GM23338 (cell line): ENCODE results near the gene RRAD. TPM values are rescaled to one million over a fixed set of nuclear protein-coding genes. Genes with fewer than 3 reads are reported as not detected.

Experiments used
- ATAC-seq: fragments of 200-7000 bp; cut with Tn5 transposase; 3 replicates; pipeline ENCODE4 v1.9.1; 2020
- DNase-seq: peaks from one replicate; pipeline ENCODE4 v3.0.0-alpha.2; 2015; ENCODE audit warnings: low spot score
- H2AFZ ChIP-seq: fragments of 200-600 bp; sonication (generic); 2 replicates; pipeline ENCODE4 v1.8.0; 2016; ENCODE audit warnings: antibody characterized with exemption, mild to moderate bottlenecking, moderate library complexity
- H3F3A ChIP-seq: fragments of 200-600 bp; sonication (generic); replicated peaks from 2 replicates; pipeline ENCODE4 v1.8.0; 2017; ENCODE audit warnings: antibody characterized with exemption, mixed run types, low read depth
- H3K27ac ChIP-seq: fragments of 200-600 bp; sonication (generic); 2 replicates; pipeline ENCODE4 v1.6.1; 2016; ENCODE audit warnings: low read depth
- H3K27me3 ChIP-seq: fragments of 200-600 bp; sonication (generic); 2 replicates; pipeline ENCODE4 v1.8.0; 2016; ENCODE audit warnings: mild to moderate bottlenecking, mixed run types, moderate library complexity; ENCODE audit not compliant: insufficient read depth
- H3K36me3 ChIP-seq: fragments of 200-600 bp; sonication (generic); 2 replicates; pipeline ENCODE4 v1.8.0; 2016; ENCODE audit warnings: mild to moderate bottlenecking; ENCODE audit not compliant: insufficient read depth
- H3K4me1 ChIP-seq: fragments of 200-600 bp; sonication (generic); 2 replicates; pipeline ENCODE4 v1.8.0; 2016; ENCODE audit warnings: mild to moderate bottlenecking, moderate library complexity; ENCODE audit not compliant: insufficient read depth
- H3K4me2 ChIP-seq: fragments of 200-600 bp; sonication (generic); 2 replicates; pipeline ENCODE4 v1.7.1; 2017; ENCODE audit warnings: mixed run types
- H3K4me3 ChIP-seq: fragments of 200-600 bp; sonication (generic); 2 replicates; pipeline ENCODE4 v1.6.1; 2016; ENCODE audit warnings: mixed run types
- H3K79me2 ChIP-seq: fragments of 200-600 bp; sonication (generic); replicated peaks from 2 replicates; pipeline ENCODE4 v1.8.0; 2017; ENCODE audit warnings: mild to moderate bottlenecking; ENCODE audit not compliant: insufficient read depth
- H3K9me2 ChIP-seq: fragments of 200-600 bp; sonication (generic); 2 replicates; pipeline ENCODE4 v1.8.0; 2017; ENCODE audit not compliant: insufficient read depth
- H4K20me1 ChIP-seq: fragments of 200-600 bp; sonication (generic); replicated peaks from 2 replicates; pipeline ENCODE4 v1.8.0; 2017; ENCODE audit warnings: mild to moderate bottlenecking; ENCODE audit not compliant: insufficient read depth
- H3K27ac Mint-ChIP-seq: 2 replicates; pipeline ENCODE4 v1.8.0; 2020; ENCODE audit warnings: inconsistent platforms, mild to moderate bottlenecking, moderate library complexity, mixed read lengths
- H3K27me3 Mint-ChIP-seq: 3 replicates; pipeline ENCODE4 v1.8.0; 2022; ENCODE audit warnings: low read depth, mild to moderate bottlenecking, moderate library complexity, mixed read lengths, inconsistent platforms; ENCODE audit not compliant: insufficient read depth, poor library complexity
- H3K36me3 Mint-ChIP-seq: 3 replicates; pipeline ENCODE4 v1.8.0; 2021; ENCODE audit warnings: low read depth, mild to moderate bottlenecking, inconsistent platforms, moderate library complexity, mixed read lengths
- H3K4me1 Mint-ChIP-seq: 3 replicates; pipeline ENCODE4 v1.8.0; 2020; ENCODE audit warnings: mild to moderate bottlenecking, inconsistent platforms, mixed read lengths
- H3K4me3 Mint-ChIP-seq: 3 replicates; pipeline ENCODE4 v1.8.0; 2021; ENCODE audit warnings: moderate library complexity, mild to moderate bottlenecking, inconsistent platforms, mixed read lengths
- H3K9me3 Mint-ChIP-seq: 3 replicates; pipeline ENCODE4 v1.8.0; 2020; ENCODE audit warnings: moderate library complexity, mild to moderate bottlenecking, inconsistent platforms, mixed read lengths
- CREB1 ChIP-seq: fragments of 250-450 bp; sonication (Bioruptor Pico); IDR thresholded peaks from 2 replicates; pipeline ENCODE4 v1.5.0; 2020; ENCODE audit warnings: low read depth, mild to moderate bottlenecking, moderate library complexity
- CTCF ChIP-seq, 2 experiments: fragments of 200-600 bp in 1 of 2; sonication (generic) in 1 of 2; conservative IDR thresholded peaks; 2 replicates each; pipeline versions ENCODE4 v1.5.1 to v1.6.1; 2016 to 2017; ENCODE audit warnings: antibody characterized with exemption in 2 of 2, low read depth in 2 of 2, mild to moderate bottlenecking in 2 of 2, moderate library complexity in 1 of 2
- ETS1 ChIP-seq: IDR thresholded peaks from 2 replicates; pipeline ENCODE4 v1.6.1; 2016; ENCODE audit warnings: antibody characterized with exemption
- EZH2 ChIP-seq: fragments of 200-600 bp; sonication (generic); IDR thresholded peaks from one replicate; pipeline ENCODE4 v1.8.0; 2017; ENCODE audit warnings: antibody characterized with exemption, mild to moderate bottlenecking, low read depth; ENCODE audit not compliant: unreplicated experiment
- EZH2phosphoT487 ChIP-seq: fragments of 200-600 bp; sonication (generic); IDR thresholded peaks from one replicate; pipeline ENCODE4 v1.8.1; 2018; ENCODE audit warnings: antibody characterized with exemption; ENCODE audit not compliant: unreplicated experiment
- JUNB ChIP-seq: IDR thresholded peaks from one replicate; pipeline ENCODE4 v1.6.1; 2016; ENCODE audit warnings: antibody characterized with exemption; ENCODE audit not compliant: unreplicated experiment
- NANOG ChIP-seq: IDR thresholded peaks from 2 replicates; pipeline ENCODE4 v1.6.1; 2016; ENCODE audit warnings: antibody characterized with exemption, borderline replicate concordance
- POLR2AphosphoS5 ChIP-seq: IDR thresholded peaks from 2 replicates; pipeline ENCODE4 v1.6.1; 2016; ENCODE audit warnings: antibody characterized with exemption, low read depth
- ZNF114 ChIP-seq: fragments of 250-450 bp; sonication (Bioruptor Pico); IDR thresholded peaks from 2 replicates; pipeline ENCODE4 v1.5.0; 2020; ENCODE audit warnings: mild to moderate bottlenecking, moderate library complexity
- ZNF331 ChIP-seq: fragments of 250-450 bp; sonication (Bioruptor Pico); IDR thresholded peaks from 2 replicates; pipeline ENCODE4 v1.5.0; 2020; ENCODE audit warnings: low read depth, mild to moderate bottlenecking, moderate library complexity
- ZNF462 ChIP-seq: fragments of 250-450 bp; sonication (Bioruptor Pico); IDR thresholded peaks from 2 replicates; pipeline ENCODE4 v1.5.0; 2020; ENCODE audit warnings: mild to moderate bottlenecking, moderate library complexity
- polyA plus RNA-seq: library from polyadenylated mRNA; unstranded; fragments of >200 nt; fragmentation: Nextera tagmentation; extraction: Ambion mirVana; gene quantifications from 2 replicates; pipeline ENCODE4 v1.2.1, GENCODE V29; 2016
- total RNA-seq: library from RNA; depleted of rRNA; stranded (reverse); fragments of >200 nt; shearing (Covaris generic); gene quantifications from 2 replicates; pipeline ENCODE4 v1.2.3, GENCODE V29; 2014

The RRAD gene
- total and polyA plus RNA-seq, 2 experiments from 2014 or later: 0.18 TPM; not detected in 1

GRCh38 chr16:66882702-66883101 is 42.6 kb downstream of the RRAD start:
- Mint-ChIP-seq H3K27ac (no peak overlapping the region), H3K36me3 (peaks cover 33% of the 10 kb centered on the region), H3K4me1 (peaks cover 15% of the 10 kb centered on the region), H3K4me3 (no peak overlapping the region), H3K27me3 (peaks cover 16% of the 10 kb centered on the region), H3K9me3 (no peaks in the 10 kb centered on the region; the same call in 1 of the 3 replicates)
- DNase-seq (no peak), ATAC-seq (no peak)
- H4K20me1 ChIP-seq: peaks cover 26% of the 10 kb centered on the region; the same call in 1 of the 2 replicates
- peaks cover 11% of the 10 kb centered on the region; the same call in 1 of the 2 replicates for H3K36me3 ChIP-seq
- H3K27ac ChIP-seq: no peak overlapping the region
- no peak overlapping the region for H3K4me2 ChIP-seq
- no peak overlapping the region for H3K4me3 ChIP-seq
- H3F3A ChIP-seq: no peaks in the 10 kb centered on the region
- peaks cover 13% of the 10 kb centered on the region; the same call in 1 of the 2 replicates for H3K4me1 ChIP-seq
- no peak overlapping the region for H2AFZ ChIP-seq
- H3K9me2 ChIP-seq: no peaks in the 10 kb centered on the region
- peaks cover 7% of the 10 kb centered on the region; the same call in 1 of the 2 replicates for H3K27me3 ChIP-seq
- no peak for TF ChIP-seq JUNB
- no peak for TF ChIP-seq ZNF331 (CRISPR knock-in tag)
- no peak for TF ChIP-seq ZNF114 (CRISPR knock-in tag)
- TF ChIP-seq EZH2phosphoT487: no peak
- TF ChIP-seq EZH2: no peak
- no peak for TF ChIP-seq ETS1
- no peak for TF ChIP-seq CTCF (conservative IDR thresholded peaks at IDR 0.05; ENCODE audit: low read depth in 2 of 2)
- no peak for TF ChIP-seq NANOG
- TF ChIP-seq ZNF462 (CRISPR knock-in tag): no peak
- TF ChIP-seq POLR2AphosphoS5: no peak
- no peak for TF ChIP-seq CREB1
- peaks cover 35% of the 10 kb centered on the region for H3K79me2 ChIP-seq
